Activated CD4-positive, alpha-beta memory T cell treated with anti-CD3 and anti-CD28 coated beads, Interleukin-2, amount 10 ng/mL, durations not matched to agents 7 days and 5 days (primary cell): ENCODE measurements around the gene COX4I1. TPM values are rescaled to one million over a fixed set of nuclear protein-coding genes. Genes with fewer than 3 reads are reported as not detected.

Experiments
- CTCF ChIA-PET: fragments of 350-600 bp; sonication (Branson Sonifier 250); formaldehyde crosslinking; loops from one replicate; lab custom pipeline; 2021; ENCODE audit warnings: antibody characterized with exemption, inconsistent platforms; lab: Charles Lee
- POLR2A ChIA-PET: fragments of 350-600 bp; sonication (Branson Sonifier 250); formaldehyde crosslinking; loops from one replicate; lab custom pipeline; 2021; ENCODE audit warnings: antibody characterized with exemption; lab: Charles Lee
- DNase-seq: peaks from one replicate; pipeline ENCODE4 v3.0.0-alpha.2; 2020
- H3K27ac Mint-ChIP-seq: one replicate; pipeline ENCODE4 v1.8.0; 2021; ENCODE audit warnings: mild to moderate bottlenecking, mixed read lengths
- H3K27me3 Mint-ChIP-seq: one replicate; pipeline ENCODE4 v1.8.0; 2021; ENCODE audit warnings: mixed read lengths
- H3K36me3 Mint-ChIP-seq: one replicate; pipeline ENCODE4 v1.8.0; 2021; ENCODE audit warnings: low read depth, mixed read lengths
- H3K4me1 Mint-ChIP-seq: one replicate; pipeline ENCODE4 v1.8.0; 2021; ENCODE audit warnings: mixed read lengths
- H3K4me3 Mint-ChIP-seq: one replicate; pipeline ENCODE4 v1.8.0; 2021; ENCODE audit warnings: mild to moderate bottlenecking, mixed read lengths
- H3K9me3 Mint-ChIP-seq: one replicate; pipeline ENCODE4 v1.8.0; 2021; ENCODE audit warnings: mixed read lengths
- total RNA-seq, 2 experiments: library from RNA; stranded (reverse); gene quantifications; one replicate each; pipeline ENCODE4 v1.2.3, GENCODE V29; 2021

The COX4I1 gene
- total RNA-seq, 2 experiments from 2014 or later, result 450 to 456 TPM

- no peaks in the 10 kb centered on the region for H3K36me3 Mint-ChIP-seq
- no peak overlapping the region for H3K4me3 Mint-ChIP-seq
- ChIA-PET POLR2A (no interaction called here), CTCF (no interaction called here)
- H3K4me1 Mint-ChIP-seq, result no peaks in the 10 kb centered on the region
- DNase-seq, result no peak
- no peak overlapping the region for H3K27ac Mint-ChIP-seq
- H3K27me3 Mint-ChIP-seq, result peaks cover 4% of the 10 kb centered on the region
- H3K9me3 Mint-ChIP-seq, result no peaks in the 10 kb centered on the region
Observed at GRCh38 chr16:85843471-85844168, 44.1 kb downstream of the COX4I1 start.

- no peak for DNase-seq
- no peaks in the 10 kb centered on the region for H3K9me3 Mint-ChIP-seq
- no peak overlapping the region for H3K4me3 Mint-ChIP-seq
- no peak overlapping the region for H3K27ac Mint-ChIP-seq
- no peaks in the 10 kb centered on the region for H3K4me1 Mint-ChIP-seq
- POLR2A ChIA-PET, result no interaction called here
- peaks cover 4% of the 10 kb centered on the region for H3K27me3 Mint-ChIP-seq
- CTCF ChIA-PET, result no interaction called here
- no peaks in the 10 kb centered on the region for H3K36me3 Mint-ChIP-seq
Observed at GRCh38 chr16:85844169-85844481, 44.6 kb downstream of the COX4I1 start.

GRCh38 chr16:85844786-85845185, 45.3 kb downstream of the COX4I1 start:
- H3K27ac Mint-ChIP-seq, result no peak overlapping the region
- no peaks in the 10 kb centered on the region for H3K36me3 Mint-ChIP-seq
- no peaks in the 10 kb centered on the region for H3K4me1 Mint-ChIP-seq
- CTCF ChIA-PET, result no interaction called here
- H3K27me3 Mint-ChIP-seq, result peaks cover 6% of the 10 kb centered on the region
- H3K4me3 Mint-ChIP-seq, result no peak overlapping the region
- no peaks in the 10 kb centered on the region for H3K9me3 Mint-ChIP-seq
- DNase-seq, result no peak
- POLR2A ChIA-PET, result no interaction called here

- H3K36me3 Mint-ChIP-seq, result no peaks in the 10 kb centered on the region
- H3K4me3 Mint-ChIP-seq, result no peak overlapping the region
- no peak for DNase-seq
- POLR2A ChIA-PET, result no interaction called here
- peaks cover 7% of the 10 kb centered on the region for H3K27me3 Mint-ChIP-seq
- no peaks in the 10 kb centered on the region for H3K4me1 Mint-ChIP-seq
- H3K27ac Mint-ChIP-seq, result no peak overlapping the region
- CTCF ChIA-PET, result no interaction called here
- H3K9me3 Mint-ChIP-seq, result no peaks in the 10 kb centered on the region
Observed at GRCh38 chr16:85845266-85845665, 45.8 kb downstream of the COX4I1 start.

GRCh38 chr16:85846461-85846860, 47.0 kb downstream of the COX4I1 start:
- no peaks in the 10 kb centered on the region for H3K36me3 Mint-ChIP-seq
- ChIA-PET POLR2A (no interaction called here), CTCF (no interaction called here)
- H3K4me3 Mint-ChIP-seq, result no peak overlapping the region
- DNase-seq, result no peak
- H3K27ac Mint-ChIP-seq, result no peak overlapping the region
- no peaks in the 10 kb centered on the region for H3K4me1 Mint-ChIP-seq
- peaks cover 7% of the 10 kb centered on the region for H3K27me3 Mint-ChIP-seq
- H3K9me3 Mint-ChIP-seq, result no peaks in the 10 kb centered on the region

- ChIA-PET POLR2A (no interaction called here), CTCF (no interaction called here)
- H3K27me3 Mint-ChIP-seq, result peaks cover 7% of the 10 kb centered on the region
- H3K4me1 Mint-ChIP-seq, result no peaks in the 10 kb centered on the region
- H3K27ac Mint-ChIP-seq, result no peak overlapping the region
- no peaks in the 10 kb centered on the region for H3K36me3 Mint-ChIP-seq
- H3K9me3 Mint-ChIP-seq, result no peaks in the 10 kb centered on the region
- no peak overlapping the region for H3K4me3 Mint-ChIP-seq
- no peak for DNase-seq
Observed at GRCh38 chr16:85847036-85847435, 47.5 kb downstream of the COX4I1 start.

- POLR2A ChIA-PET, result no interaction called here
- Mint-ChIP-seq H3K4me1 (no peaks in the 10 kb centered on the region), H3K36me3 (no peaks in the 10 kb centered on the region), H3K27me3 (peaks cover 7% of the 10 kb centered on the region), H3K9me3 (no peaks in the 10 kb centered on the region), H3K27ac (no peak overlapping the region), H3K4me3 (no peak overlapping the region)
- CTCF ChIA-PET, result no interaction called here
- DNase-seq, result no peak
Observed at GRCh38 chr16:85847681-85848601, 48.4 kb downstream of the COX4I1 start.

GRCh38 chr16:85848986-85849385, 49.5 kb downstream of the COX4I1 start:
- POLR2A ChIA-PET, result no interaction called here
- Mint-ChIP-seq H3K27me3 (peaks cover 10% of the 10 kb centered on the region), H3K27ac (no peak overlapping the region)

GRCh38 chr16:85849388-85849787, 49.9 kb downstream of the COX4I1 start:
- no peaks in the 10 kb centered on the region for H3K9me3 Mint-ChIP-seq
- no peaks in the 10 kb centered on the region for H3K36me3 Mint-ChIP-seq
- no peaks in the 10 kb centered on the region for H3K4me1 Mint-ChIP-seq
- peaks cover 10% of the 10 kb centered on the region for H3K27me3 Mint-ChIP-seq
- ChIA-PET POLR2A (no interaction called here), CTCF (interaction anchor here (0.8 kb wide), 1 partner anchor 28 kb away, joined by 5 read pairs; no protein-coding TSS in a partner anchor)
- no peak for DNase-seq
- no peak overlapping the region for H3K4me3 Mint-ChIP-seq
- H3K27ac Mint-ChIP-seq, result no peak overlapping the region

More at GRCh38 chr16:85848986-85849385, 49.5 kb downstream of the COX4I1 start:
- H3K36me3 Mint-ChIP-seq, result no peaks in the 10 kb centered on the region
- H3K9me3 Mint-ChIP-seq, result no peaks in the 10 kb centered on the region
- DNase-seq, result no peak
- CTCF ChIA-PET, result interaction anchor here (0.8 kb wide), 1 partner anchor 27 kb away, joined by 5 read pairs; no protein-coding TSS in a partner anchor
- no peak overlapping the region for H3K4me3 Mint-ChIP-seq
- no peaks in the 10 kb centered on the region for H3K4me1 Mint-ChIP-seq

GRCh38 chr16:85850344-85850880, 50.9 kb downstream of the COX4I1 start:
- Mint-ChIP-seq H3K36me3 (no peaks in the 10 kb centered on the region), H3K4me1 (no peaks in the 10 kb centered on the region), H3K27me3 (peaks cover 5% of the 10 kb centered on the region), H3K27ac (no peak overlapping the region), H3K9me3 (no peaks in the 10 kb centered on the region), H3K4me3 (no peak overlapping the region)
- no peak for DNase-seq
- ChIA-PET POLR2A (no interaction called here), CTCF (no interaction called here)

- no peak overlapping the region for H3K27ac Mint-ChIP-seq
- POLR2A ChIA-PET, result no interaction called here
- H3K36me3 Mint-ChIP-seq, result no peaks in the 10 kb centered on the region
- DNase-seq, result no peak
- no peaks in the 10 kb centered on the region for H3K4me1 Mint-ChIP-seq
- CTCF ChIA-PET, result no interaction called here
- H3K9me3 Mint-ChIP-seq, result no peaks in the 10 kb centered on the region
- H3K4me3 Mint-ChIP-seq, result no peak overlapping the region
- peaks cover 5% of the 10 kb centered on the region for H3K27me3 Mint-ChIP-seq
Observed at GRCh38 chr16:85851034-85851785, 51.7 kb downstream of the COX4I1 start.

- CTCF ChIA-PET, result interaction anchor here (1.6 kb wide), 1 partner anchor 32 kb away, joined by 4 read pairs; no protein-coding TSS in a partner anchor
- H3K36me3 Mint-ChIP-seq, result no peaks in the 10 kb centered on the region
- no peaks in the 10 kb centered on the region for H3K4me1 Mint-ChIP-seq
- H3K27me3 Mint-ChIP-seq, result peaks cover 7% of the 10 kb centered on the region
- no peak overlapping the region for H3K27ac Mint-ChIP-seq
- no peaks in the 10 kb centered on the region for H3K9me3 Mint-ChIP-seq
- POLR2A ChIA-PET, result no interaction called here
- no peak overlapping the region for H3K4me3 Mint-ChIP-seq
- no peak for DNase-seq
Observed at GRCh38 chr16:85853547-85854545, 54.4 kb downstream of the COX4I1 start.
